Central memory CD4-positive, alpha-beta T cell (primary cell): ENCODE measurements around the gene IDH3B.

Experiments used
- DNase-seq: peaks from one replicate; pipeline ENCODE4 v3.0.0; 2022

The IDH3B gene

DNA sequence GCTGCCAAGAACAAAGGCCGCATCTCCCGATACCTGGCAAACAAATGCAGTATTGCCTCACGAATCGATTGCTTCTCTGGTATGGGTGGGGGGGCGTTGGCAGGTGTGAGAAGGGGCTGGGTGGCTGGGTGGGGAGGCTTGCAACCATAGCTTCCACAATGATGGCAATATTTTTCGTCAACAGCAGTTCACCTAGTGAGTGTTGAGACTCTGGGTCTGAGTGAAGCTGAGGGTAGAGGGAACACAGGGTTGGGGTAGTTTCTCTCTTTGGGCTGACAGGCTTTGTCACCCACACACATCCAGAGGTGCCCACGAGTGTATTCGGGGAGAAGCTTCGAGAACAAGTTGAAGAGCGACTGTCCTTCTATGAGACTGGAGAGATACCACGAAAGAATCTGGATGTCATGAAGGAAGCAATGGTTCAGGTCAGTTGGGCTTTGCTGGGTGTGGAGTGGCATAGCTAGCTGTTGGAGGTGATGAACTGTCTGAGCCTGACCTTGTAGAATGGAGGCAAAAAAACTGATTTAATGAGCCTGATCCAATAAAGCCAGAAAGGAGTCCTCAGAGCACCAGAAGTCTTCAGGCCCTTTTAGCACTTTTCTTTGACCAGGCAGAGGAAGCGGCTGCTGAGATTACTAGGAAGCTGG lies 7.4 kb downstream of the IDH3B start:
- DNase-seq: no peak

DNA sequence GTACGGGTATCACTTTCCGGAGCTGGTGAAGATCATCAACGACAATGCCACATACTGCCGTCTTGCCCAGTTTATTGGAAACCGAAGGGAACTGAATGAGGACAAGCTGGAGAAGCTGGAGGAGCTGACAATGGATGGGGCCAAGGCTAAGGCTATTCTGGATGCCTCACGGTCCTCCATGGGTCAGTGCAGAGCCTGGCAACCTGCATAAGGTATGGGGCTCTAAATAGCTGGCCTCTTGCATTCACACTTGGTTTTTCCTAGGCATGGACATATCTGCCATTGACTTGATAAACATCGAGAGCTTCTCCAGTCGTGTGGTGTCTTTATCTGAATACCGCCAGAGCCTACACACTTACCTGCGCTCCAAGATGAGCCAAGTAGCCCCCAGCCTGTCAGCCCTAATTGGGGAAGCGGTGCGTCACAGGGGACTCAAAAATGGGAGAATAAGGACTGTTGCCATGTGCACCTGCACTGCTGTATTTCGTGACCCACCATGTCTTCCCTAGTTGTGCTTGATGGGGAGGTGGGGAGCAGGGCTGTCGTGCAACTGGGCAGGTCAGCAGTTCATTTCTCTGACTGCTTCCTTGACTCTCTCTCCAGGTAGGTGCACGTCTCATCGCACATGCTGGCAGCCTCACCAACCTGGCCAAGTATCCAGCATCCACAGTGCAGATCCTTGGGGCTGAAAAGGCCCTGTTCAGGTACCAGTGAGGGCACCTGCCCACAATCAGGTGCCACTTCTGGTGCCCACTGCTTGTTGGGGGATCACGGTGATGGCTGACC lies 8.5 kb downstream of the IDH3B start:
- DNase-seq: no peak

DNA sequence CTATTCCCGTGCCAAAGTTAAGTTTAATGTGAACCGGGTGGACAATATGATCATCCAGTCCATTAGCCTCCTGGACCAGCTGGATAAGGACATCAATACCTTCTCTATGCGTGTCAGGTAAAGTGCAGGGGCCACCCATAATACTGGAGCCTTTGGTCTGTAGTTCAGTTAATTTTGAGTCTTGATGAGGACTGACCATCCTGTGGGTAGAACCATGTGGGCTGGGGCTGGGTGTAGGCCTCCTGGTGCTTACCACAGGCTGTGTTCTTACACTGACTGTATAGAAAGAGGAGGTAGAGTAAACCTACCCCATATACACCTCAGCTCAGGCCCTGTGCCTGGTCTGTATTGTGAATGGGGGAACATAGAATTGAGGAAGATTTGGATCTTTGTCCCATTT lies 9.2 kb downstream of the IDH3B start:
- no peak for DNase-seq

DNA sequence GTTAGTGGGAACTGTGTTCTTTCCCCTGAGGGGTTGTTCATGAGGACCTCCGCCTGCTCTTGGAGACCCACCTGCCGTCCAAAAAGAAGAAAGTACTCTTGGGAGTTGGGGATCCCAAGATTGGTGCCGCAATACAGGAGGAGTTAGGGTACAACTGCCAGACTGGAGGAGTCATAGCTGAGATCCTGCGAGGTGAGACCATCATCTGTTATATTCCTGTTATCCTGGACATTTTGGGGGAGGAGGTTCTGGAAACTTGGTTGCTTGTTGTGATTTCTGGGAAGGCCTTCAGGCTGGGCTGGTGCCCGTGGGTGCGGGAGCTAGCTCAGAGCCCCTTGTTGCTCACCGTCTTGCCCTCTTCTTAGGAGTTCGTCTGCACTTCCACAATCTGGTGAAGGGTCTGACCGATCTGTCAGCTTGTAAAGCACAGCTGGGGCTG lies 9.6 kb downstream of the IDH3B start:
- no peak for DNase-seq

DNA sequence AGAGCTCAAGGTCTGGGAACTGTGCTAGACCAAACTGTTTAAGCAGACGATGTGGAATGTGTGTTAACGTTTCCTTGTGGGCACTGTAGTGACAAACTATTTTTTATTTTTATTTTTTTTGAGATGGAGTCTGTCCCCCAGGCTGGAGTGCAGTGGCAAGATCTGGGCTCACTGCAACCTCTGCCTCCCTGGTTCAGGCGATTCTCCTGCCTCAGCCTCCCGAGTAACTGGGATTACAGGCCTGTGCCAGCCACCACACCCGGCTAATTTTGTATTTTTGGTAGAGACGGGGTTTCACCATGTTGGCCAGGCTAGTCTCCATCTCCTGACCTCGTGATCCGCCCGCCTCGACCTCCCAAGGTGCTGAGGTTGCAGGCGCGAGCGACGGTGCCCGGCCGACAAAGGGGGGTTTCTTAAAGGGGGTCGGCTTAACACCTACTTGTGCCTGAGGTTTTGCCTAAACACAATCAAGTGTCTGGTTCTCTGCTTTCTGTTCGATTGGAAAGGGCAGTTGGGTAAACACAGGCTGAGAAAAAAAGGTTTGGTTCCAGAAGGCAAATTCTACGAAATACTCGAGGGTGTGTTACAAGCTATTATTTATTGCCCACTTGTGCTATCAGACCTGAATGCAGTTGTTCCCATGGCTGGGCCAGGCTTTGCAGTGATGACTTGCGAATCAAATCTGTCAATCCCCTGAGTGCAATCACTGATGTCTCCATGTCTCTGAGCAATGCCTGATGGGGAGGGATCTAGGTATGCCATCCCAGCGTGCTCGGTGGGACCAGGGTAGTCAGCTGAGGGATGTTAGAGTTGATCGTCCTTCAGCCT lies 10.2 kb downstream of the IDH3B start:
- no peak for DNase-seq

DNA sequence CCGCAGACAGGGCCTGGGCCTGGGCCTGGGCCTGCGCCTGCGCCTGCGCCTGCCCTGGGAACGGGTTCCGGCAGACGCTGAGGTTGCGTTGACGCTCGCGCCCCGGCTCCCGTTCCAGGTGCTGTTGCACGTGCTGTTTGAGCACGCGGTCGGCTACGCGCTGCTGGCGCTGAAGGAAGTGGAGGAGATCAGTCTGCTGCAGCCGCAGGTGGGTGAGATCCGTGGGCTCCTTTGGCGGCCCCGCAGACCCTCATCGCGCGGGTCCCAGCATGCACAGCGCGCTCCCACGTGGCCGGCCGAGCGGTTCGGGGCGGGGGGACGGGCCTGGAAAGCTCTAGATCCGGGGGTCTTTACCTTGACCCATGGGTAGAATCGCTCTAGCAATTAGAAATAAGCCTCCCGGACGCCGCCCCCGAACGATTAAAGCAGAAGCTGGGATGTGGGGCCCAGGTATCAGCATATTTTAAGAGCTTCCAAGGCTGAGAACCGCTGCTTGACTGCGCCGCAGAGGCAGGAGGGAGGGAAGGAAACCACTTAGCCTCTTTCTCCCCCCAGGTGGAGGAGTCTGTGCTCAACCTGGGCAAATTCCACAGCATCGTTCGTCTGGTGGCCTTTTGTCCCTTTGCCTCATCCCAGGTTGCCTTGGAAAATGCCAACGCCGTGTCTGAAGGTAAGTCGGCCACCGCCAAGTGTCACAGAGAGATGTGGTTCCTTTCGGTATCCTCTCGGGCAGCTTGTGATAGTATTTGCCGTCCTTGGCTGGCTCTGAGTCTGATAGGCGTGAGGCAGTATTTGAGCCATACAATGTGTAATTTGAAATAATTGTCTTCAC lies 11.1 kb downstream of the IDH3B start:
- no peak for DNase-seq

DNA sequence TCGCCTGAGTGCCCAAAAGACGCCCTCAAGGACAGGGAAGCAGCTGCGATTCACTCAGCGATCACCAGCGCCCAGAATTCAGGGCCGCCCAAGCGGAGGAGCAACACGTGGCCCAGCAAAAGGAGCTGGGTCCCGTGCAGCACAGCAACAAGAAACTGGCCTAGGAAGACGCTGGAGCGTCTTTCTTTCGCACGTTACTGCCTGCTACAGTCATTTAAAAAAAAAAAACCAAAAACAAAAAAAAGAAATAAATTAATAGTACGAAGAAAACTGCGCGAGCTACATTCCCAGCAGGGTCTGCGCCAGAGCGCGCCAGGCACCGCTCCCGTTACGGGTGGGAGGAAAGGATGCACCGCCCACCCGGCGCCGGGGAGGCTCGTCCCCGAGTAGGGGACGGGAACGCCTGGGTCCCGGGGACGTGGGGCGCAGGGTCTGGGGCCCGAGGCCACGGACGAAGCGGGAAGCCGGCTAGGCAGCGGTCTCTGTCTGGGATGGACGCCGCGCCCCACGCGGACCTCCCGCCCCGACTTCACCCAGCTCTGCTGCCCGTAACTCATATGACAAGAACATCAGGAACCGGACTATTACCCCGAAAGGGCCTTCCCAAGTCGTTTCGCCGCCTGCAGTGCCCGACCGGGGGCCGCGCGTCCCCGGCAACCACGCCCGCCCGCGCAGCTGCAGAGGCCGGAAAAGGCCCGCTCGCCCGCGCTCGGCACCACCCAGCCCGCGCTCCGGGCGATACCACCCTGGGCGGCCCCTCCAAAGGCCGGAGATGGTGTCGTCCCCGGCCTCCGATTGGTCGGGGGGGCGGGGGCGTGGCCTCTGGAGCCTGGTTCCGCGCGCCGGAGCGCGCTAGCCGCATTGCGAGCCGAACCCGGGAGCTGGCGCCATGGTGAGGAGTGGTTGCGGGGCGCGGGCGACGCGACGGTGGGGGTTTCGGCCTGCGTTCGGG lies 12.0 kb downstream of the IDH3B start, which contains the start of gene NOP56:
Gene NOP56, plus strand, starts transcription at position 861 of the 952 bp plus-strand sequence. Its CDS starts 29 bp downstream, at position 890.
- DNase-seq: peak; percentile 94

DNA sequence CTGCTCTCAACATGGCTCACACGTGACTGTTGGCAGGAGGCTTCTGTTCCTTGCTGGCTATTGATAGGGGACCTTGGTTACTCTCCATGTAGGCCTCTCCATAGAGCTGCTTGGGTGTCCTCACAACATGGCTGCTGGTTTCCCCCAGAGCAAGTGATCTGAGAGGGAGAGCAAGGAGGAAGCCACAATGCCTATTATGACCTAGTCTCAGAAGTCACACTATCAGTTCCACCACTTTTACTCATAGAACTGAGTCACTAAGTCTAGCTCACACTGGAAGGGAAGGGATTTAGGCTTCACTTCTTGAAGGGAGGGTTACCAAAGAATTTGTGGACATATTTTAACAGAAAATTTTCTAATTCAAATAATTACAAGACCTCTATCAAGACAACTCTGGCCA lies 20.3 kb downstream of the IDH3B start:
- DNase-seq: no peak

DNA sequence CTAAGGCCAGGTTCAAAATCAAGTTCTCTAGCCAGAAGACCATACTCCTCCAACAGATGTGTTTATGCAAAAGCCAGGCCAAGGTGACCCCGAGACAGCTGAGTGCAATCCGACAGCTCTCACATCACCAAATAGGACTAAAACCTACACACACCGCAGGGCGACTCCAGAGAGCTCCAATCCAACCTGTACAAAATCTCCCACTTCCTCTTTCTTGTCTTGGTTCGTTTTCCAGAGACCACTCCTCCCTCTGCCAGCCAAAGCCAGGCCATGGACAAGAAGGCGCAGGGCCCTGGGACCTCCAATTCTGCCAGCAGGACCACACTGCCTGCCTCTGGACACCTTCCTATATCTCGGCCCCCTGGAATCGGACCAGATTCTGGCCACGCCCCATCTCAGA lies 23.1 kb downstream of the IDH3B start:
- no peak for DNase-seq

DNA sequence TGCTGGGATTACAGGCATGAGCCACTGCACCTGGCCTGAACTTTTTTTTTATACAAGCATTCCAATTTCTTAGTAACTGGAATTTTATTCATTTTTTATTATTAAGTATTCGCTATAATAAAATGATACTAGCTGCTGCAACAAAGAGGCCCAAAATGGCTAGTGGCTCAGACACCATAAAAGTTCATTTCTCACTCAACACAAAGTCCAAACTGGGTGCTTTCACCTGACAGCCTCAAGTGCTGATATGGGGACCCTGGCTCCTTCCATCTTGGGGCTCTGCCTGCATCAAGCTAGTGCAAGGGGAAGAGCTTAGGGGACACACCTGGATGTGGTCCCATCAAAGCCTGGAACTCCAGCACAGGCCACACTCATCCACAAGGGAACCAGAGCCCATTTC lies 23.8 kb downstream of the IDH3B start:
- DNase-seq: no peak

DNA sequence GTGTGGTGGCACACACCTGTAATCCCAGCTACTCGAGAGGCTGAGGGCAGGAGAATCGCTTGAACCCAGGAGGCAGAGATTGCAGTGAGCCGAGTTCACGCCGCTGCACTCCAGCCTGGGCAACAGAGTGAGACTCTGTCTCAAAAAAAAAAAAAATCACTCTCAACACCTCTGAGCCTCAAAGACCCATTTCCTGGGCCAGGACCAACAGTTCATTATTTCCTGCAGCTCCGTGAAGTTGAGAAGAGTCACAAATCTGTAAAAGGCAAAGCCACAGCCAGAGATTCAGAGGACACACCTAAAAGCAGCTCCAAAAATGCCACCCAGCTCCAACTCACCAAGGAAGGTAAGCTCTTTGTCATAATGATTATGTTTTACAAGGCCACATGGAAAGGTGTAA lies 26.8 kb downstream of the IDH3B start:
- no peak for DNase-seq

DNA sequence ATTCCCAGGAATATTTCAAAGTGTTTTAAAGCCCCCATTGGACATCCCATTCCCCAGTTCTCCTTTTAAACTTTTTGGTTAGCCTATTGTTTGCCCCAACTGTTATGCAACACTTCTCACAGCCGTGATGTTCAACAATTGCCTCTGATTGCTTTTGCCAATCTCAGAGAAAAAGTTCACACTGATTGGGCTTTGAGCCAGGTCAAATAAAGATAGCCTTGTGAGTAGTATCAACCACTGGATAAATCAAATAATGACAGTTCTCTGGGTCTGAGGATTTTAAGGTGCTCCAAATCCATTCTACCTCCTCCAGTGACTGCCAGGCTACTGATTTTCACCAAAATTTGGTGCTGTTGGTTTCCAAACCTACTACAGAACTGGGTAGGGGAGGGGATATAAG lies 30.6 kb downstream of the IDH3B start:
- DNase-seq: no peak

DNA sequence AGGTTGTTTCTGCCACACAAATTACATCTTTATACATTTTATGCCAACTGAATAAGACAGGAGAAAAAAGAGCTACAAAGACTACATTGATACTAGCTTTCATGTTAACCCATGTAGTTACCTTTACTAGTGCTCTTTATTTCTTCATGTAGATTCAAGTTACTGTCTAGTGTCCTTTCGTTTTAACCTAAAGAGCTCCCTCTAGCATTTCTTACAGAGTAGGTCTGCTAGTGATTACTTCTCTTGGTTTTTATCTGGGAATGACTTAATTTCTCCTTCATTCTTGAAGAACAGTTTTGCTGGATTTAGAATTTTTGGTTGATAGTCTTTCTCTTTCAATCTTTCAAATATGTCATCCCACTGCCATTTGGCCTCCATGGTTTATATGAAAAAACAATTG lies 32.8 kb downstream of the IDH3B start:
- no peak for DNase-seq

DNA sequence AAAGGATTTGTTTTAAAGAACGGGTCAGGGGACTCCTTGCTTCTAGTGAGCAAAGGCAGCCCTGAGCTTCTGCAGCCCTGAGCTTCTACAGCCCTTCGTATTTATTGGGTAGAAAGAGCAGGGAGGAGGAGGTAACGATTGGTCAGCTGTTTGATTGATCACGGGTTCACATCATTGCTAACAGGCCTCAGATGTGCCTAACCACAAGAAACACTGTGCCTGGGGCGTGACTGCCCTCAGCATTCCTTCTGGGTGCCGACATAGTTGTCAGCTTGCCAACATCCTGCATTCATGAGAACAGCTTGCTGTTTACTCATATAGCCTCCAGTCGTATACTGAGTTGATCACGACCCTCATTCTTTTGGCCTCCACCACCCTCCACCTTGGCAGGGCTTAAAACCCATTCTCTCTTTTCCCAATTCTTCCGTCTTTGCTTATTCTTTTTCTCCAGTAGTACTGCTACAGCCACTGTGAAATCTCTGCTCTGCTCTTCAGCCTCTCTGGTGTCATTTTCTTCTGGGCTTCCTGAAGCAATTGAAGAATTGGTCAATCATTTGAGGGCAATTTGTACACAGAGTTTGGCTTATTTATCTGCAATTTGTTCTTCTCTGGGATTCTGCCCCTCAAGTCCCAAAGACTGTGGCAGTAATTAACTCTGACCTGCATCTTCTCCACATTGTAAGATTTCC lies 37.0 kb downstream of the IDH3B start:
- no peak for DNase-seq

DNA sequence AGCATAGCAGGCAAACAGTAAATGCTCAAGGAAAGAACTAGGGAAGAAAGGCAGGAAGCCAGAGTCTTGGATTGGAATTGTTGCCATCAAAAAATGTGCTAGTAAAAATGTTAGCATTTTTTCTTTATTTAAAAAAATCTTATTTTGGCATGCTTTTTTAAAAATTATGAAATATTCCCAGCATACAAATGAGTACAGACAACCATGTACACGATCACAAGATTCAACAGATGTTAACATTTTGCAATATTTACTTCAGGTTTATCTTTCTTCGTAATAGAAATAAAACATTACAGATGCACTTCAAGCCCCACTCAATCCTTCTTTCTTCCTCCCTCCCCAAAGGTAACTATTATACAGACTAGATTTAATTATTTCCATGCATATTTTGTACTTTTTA lies 39.0 kb downstream of the IDH3B start:
- DNase-seq: no peak

DNA sequence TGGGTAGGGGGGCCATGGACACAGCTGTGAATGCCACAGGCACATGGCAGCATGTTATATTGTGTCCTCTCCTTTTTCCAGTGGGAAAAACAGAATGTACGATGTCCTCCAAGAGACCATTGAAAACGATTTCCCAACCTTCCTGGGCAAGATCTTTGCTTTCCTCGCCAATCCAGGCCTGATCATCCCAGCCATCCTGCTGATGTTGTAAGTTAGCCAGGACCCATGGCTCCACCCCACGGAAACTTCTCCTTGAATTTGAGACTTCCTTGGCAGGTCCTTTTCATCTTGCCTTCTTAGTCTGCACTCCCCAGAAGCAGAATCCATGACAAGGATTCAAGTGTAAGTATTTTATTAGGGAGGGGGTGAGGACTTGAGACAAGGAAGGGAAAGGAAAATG lies 39.8 kb downstream of the IDH3B start:
- no peak for DNase-seq

DNA sequence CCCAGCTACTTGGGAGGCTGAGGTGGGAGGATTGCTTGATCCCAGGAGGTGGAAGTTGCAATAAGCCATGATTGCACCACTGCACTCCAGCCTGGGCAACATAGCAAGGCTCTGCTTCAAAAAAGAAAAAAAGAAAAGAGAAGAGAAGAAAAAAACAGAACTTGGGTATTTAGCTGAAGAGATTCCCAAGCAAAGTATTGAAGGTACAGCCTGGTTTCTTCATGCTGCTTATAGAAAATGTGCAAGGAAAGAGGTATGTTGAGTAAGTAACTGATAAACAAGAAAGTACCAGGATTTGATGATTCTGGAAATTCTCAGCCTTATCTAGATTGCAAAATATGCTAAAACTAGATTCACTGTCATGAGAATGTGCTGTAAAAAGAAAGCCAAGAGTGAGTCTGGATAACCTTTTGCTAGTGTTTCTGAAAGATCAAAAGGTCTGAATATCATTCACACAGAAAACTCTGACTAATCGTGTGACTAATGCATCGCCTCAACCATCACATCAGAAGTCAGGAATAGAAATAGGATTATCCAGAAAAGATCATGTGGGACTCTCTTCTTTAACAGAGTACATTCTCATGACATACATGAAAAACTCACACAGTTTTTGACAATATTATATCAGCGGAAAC lies 43.9 kb downstream of the IDH3B start:
- no peak for DNase-seq

DNA sequence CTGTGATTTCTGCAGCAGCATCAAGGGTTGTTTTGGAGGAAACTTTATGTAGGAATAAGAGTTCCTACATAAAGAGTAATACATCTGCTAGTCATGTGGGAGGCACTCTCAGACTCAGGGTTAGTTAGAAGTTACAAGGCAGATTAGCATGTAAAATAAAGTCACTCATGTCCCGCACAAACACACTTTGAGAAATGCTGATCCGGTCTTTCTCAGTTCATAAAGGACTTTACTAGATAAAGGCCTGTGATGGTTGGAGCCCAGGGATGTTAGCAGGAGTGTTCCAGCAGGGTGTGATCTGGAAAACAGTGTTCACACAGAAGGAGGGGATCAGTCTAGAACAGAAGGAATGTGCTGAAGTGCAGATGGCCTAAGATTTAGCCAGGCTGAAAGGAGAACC lies 44.7 kb downstream of the IDH3B start:
- DNase-seq: no peak

DNA sequence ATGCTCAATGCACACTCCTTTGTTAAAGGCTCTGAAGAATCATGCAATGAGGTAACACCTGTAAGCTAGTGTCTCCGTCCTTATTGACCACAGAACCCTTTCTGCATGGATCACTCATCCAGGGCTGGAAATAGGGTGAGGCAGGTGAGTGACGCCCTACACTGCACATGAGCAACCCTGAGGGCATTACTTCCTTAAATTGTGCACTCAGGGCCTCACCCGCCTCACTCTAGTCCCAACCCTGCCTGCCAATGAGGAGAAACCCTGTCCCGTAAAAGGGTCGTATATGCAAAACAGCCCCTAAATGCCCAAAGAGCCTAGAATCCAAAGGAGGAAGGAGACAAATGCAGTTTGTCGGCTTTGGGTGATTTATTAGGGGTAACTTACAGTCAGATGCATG lies 45.2 kb downstream of the IDH3B start:
- DNase-seq: no peak

DNA sequence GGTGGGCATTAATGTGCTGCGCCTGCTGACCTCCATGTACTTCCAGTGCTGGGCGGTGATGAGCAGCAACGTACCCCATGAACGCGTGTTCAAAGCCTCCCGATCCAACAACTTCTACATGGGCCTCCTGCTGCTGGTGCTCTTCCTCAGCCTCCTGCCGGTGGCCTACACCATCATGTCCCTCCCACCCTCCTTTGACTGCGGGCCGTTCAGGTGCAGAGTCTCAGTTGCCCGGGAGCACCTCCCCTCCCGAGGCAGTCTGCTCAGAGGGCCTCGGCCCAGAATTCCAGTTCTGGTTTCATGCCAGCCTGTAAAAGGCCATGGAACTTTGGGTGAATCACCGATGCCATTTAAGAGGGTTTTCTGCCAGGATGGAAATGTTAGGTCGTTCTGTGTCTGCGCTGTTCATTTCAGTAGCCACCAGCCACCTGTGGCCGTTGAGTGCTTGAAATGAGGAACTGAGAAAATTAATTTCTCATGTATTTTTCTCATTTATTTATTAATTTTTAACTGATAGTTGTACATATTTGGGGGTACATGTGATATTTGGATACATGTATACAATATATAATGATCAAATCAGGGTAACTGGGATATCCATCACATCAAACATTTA lies 46.8 kb downstream of the IDH3B start:
- no peak for DNase-seq
